Keratinocyte (primary cell): Measurements from ENCODE around the gene SLCO3A1.

Source experiments
- CTCF ChIP-seq, 3 experiments: IDR thresholded peaks in 1 of 3; conservative IDR thresholded peaks in 1 of 3; optimal IDR thresholded peaks in 1 of 3; 2 replicates in 2 of 3; 3 replicates in 1 of 3; pipeline versions ENCODE3 to v1.5.1; 2011; ENCODE audit warnings: low read length in 3 of 3, mild to moderate bottlenecking in 3 of 3, moderate library complexity in 2 of 3, control low read depth in 1 of 3, inconsistent platforms in 1 of 3; ENCODE audit not compliant: insufficient read depth in 2 of 3; ENCODE audit errors: extremely low read depth in 1 of 3
- EZH2 ChIP-seq: IDR thresholded peaks from one replicate; pipeline ENCODE4 v1.6.1; 2012; ENCODE audit warnings: inconsistent platforms, mild to moderate bottlenecking, low read length, moderate library complexity

GRCh38 chr15:91866971-91867372, 13.5 kb downstream of the SLCO3A1 start:
- TF ChIP-seq CTCF (optimal IDR thresholded peaks at IDR 0.05 in 1 of 3, IDR thresholded peaks at IDR 0.05 in 1 of 3, conservative IDR thresholded peaks at IDR 0.05 in 1 of 3; ENCODE audit: extremely low read depth in 1 of 3, insufficient read depth in 2 of 3, low read length in 3 of 3): no peak
- TF ChIP-seq EZH2: no peak
